Measurements from ENCODE around the gene MACROD2.
A peak's percentile ranks its signal among the peaks of the same experiment; 100 is the strongest.

The MACROD2 gene

DNA sequence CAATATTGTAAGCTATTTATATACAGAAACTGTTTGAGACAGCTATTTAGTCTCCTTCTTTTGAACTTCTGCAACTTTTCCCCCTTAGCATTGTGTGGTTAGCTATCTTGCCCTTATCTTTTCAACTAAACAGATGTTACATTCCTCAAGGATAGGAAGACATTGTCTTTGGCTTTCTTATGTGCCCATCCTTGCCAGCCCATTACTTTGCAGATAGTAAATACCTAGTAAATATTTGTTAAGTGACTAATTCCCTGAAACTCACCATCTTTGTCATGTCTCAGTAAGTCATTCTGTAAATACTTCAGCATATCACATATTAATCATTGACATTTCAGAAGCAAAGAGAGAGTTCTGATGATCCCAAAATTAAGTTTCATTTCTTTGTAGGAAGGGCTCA is 411.2 kb downstream of the MACROD2 start:
- DNase-seq (ENCODE audit: low read depth) = peak; percentile 35
- H3K4me3 ChIP-seq (ENCODE audit: low read depth, low read length) = no peak overlapping the region
- TF ChIP-seq, protein P1, sequence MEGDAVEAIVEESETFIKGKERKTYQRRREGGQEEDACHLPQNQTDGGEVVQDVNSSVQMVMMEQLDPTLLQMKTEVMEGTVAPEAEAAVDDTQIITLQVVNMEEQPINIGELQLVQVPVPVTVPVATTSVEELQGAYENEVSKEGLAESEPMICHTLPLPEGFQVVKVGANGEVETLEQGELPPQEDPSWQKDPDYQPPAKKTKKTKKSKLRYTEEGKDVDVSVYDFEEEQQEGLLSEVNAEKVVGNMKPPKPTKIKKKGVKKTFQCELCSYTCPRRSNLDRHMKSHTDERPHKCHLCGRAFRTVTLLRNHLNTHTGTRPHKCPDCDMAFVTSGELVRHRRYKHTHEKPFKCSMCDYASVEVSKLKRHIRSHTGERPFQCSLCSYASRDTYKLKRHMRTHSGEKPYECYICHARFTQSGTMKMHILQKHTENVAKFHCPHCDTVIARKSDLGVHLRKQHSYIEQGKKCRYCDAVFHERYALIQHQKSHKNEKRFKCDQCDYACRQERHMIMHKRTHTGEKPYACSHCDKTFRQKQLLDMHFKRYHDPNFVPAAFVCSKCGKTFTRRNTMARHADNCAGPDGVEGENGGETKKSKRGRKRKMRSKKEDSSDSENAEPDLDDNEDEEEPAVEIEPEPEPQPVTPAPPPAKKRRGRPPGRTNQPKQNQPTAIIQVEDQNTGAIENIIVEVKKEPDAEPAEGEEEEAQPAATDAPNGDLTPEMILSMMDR (conservative IDR thresholded peaks at IDR 0.05; ENCODE audit: low read depth, low read length) = no peak

DNA sequence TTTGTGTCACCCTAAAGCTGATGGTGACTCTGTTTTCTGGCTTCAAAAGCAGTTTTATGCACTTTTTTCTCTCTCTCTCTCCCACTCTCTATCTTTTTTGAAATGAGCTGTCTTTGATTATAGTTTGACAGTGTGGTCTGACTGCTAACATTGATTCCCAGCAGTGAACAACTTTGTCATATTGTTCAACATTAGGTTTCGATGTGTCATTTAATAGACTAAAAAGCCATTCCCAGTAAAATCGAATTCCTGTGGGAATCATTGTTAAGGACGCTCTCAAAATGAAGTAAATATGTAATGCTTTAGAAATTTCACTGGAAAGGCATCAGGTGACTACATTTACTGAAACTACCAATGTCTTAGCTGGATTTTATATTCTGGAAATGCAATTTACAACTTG is 412.0 kb downstream of the MACROD2 start:
- no peak for DNase-seq (ENCODE audit: low read depth)
- TF ChIP-seq, protein P1 (conservative IDR thresholded peaks at IDR 0.05; ENCODE audit: low read depth, low read length) = no peak
- H3K4me3 ChIP-seq (ENCODE audit: low read depth, low read length) = no peak overlapping the region

DNA sequence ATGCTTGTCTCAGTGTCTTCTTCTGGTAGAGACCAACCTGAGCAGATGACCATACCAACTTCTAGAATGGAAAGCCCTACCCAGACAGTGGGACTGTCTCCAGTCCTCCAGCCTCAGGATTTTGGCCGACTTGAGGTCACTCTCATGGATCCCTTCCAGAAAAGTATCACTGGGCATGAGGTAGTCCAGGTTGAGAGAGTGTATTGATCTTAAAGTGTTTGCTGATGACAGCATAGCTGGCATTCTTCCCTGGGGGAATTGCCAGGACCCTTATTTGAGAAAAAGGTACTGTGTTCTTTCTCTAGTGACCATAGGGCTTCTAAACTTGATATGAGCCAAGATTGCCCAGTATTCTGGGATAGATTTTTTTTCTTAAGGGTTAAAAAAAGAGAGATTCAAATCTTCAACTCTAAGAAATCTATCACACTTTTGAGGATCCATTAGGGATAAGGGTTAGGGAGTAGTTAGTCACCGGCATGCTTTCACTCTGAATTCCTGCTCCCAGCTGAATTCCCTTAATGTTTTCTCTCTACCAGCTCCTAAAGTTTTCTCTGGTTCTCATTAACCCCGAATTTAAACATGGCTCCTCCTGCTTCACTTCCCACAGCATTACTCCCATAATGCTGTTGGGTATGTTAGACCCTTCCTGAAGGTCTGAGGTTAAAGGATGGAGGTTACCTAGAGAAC is 415.7 kb downstream of the MACROD2 start:
- DNase-seq (ENCODE audit: low read depth) = no peak
- TF ChIP-seq, protein P1 (conservative IDR thresholded peaks at IDR 0.05; ENCODE audit: low read depth, low read length) = no peak
- H3K4me3 ChIP-seq (ENCODE audit: low read depth, low read length) = no peak overlapping the region

DNA sequence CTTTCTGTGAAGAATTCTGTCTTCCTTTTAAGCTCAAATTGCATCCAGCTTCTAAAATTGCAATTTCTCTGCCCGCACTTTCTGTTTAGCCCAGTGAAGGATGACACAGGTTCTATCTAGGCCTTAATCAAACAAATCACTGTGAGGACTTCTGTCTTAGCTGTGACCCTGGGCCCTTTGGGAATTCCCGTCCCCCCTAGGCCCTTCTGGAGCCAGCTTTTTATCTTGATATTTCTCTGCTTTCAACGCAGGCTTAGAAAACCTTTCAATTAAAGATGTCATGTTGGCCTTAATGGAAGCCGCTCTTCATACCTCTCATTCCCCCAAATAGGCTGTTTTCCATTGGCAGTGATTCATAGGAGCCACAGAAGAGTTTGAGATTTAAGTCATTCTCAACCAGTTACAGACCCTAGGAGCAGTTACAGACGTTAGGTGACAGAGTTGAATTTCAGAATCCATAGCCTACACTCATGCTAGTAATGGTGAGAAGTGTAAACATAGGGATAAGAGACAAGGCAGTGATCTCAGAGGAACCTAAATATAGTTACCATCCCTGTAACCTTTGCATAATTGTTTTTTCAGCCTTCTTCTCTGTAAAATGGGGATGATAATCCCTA is 416.9 kb downstream of the MACROD2 start:
- H3K4me3 ChIP-seq (ENCODE audit: low read depth, low read length) = no peak overlapping the region
- TF ChIP-seq, protein P1 (conservative IDR thresholded peaks at IDR 0.05; ENCODE audit: low read depth, low read length) = no peak
- DNase-seq (ENCODE audit: low read depth) = no peak

DNA sequence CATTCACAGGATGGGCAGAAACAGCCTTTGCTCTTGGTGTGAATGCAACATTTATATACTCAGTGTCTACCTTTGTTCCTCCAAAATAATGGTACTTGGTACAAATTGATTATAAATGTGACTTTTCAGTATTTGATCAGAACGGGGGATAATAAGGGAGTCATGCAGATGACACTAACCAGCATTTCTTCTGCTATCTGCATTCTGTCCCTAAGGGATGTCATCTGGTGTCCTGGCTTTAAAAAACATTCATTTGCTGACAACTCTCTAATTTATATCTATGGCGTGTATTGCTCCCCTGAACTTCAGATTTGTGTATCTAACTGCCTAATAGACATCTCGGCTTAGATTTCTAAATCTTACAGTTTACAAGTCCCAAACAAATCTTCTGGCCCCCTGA is 418.5 kb downstream of the MACROD2 start:
- TF ChIP-seq, protein P1 (conservative IDR thresholded peaks at IDR 0.05; ENCODE audit: low read depth, low read length) = no peak
- no peak for DNase-seq (ENCODE audit: low read depth)
- no peak overlapping the region for H3K4me3 ChIP-seq (ENCODE audit: low read depth, low read length)

DNA sequence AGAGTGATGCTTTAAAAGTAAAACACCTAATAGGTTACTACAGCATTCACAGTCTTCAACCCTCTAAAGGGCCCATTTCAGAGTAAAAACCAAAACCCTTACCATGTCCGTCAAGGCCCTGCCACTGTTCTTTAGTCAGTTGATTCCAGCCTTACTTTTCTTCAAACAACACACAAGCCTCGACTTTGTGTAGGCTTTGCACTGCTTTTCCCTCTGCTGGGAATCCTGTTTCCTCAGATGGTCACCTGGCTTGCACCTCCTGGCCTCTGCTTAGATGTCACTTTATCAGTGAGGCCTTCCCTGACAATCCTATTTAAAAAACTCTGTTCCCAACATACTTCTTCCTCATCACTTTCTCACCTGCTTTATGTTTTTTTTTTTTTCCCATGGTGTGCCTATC is 419.2 kb downstream of the MACROD2 start:
- no peak for DNase-seq (ENCODE audit: low read depth)
- TF ChIP-seq, protein P1 (conservative IDR thresholded peaks at IDR 0.05; ENCODE audit: low read depth, low read length) = no peak
- no peak overlapping the region for H3K4me3 ChIP-seq (ENCODE audit: low read depth, low read length)

DNA sequence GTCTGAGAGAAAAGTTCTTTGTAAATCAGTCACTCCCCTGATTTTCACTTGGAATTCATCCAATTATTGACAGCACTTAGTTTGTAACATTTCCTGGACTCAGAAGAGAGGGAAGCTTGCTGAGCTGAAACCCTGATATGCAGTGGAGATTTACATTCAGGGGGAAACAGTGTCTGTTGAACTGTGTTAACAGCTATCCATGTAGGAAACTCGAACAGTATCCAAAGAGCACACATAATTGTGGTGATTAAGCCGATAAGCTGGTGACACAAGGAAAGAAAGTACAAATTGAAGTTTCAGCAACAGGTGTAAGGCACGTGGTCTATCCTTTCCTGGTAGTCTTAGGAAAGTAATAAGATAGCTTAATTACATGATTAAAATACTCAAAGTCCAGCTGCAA is 420.2 kb downstream of the MACROD2 start:
- H3K4me3 ChIP-seq (ENCODE audit: low read depth, low read length) = no peak overlapping the region
- TF ChIP-seq, protein P1 (conservative IDR thresholded peaks at IDR 0.05; ENCODE audit: low read depth, low read length) = no peak
- DNase-seq (ENCODE audit: low read depth) = no peak
